ENCODE data around the gene LRRN3. TPM values are rescaled to one million over a fixed set of nuclear protein-coding genes. Genes with fewer than 3 reads are reported as not detected.

LRRN3 gene
- total and polyA plus RNA-seq, 2 of the 8 experiments (the other 6 are each of a cell fraction or from before 2014, with no cell fraction given), result 0.20 to 0.32 TPM

DNA sequence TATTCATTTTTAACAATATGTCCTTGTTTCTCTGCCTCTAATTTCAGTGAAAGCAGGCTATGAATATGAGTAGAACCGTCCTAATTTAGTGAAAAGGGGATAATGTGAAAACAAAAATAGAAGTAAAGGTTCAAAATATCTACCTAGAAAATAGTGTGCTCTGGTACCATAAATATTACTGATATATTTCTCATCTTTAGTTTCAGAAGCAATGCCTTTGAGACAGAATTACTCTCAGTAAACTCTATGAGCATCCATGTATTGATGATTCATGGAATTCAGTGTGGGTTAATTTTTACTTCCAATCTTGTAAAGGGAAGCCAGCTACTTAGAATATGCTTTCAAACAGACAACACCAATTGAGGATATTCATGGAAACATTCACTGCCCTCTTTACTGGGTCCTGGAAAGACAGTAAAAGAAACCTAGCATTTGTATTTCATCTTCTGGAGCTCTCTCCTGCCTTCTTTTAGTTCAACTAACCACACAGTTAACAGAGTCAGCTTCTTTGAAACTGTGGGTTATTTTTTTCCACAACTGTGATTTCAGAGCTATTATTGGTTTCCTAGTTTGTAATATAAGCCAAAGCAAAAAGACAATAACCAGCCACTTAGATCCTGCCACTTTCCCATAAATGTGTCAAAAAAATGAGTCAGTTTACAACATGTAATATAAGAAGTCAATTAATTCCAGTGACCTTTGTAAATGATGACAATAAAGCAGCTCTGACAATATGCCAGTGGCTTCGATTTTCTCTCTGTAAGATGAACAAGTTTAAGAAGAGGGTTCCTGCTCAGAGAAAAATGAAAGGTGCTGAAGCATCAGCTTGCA lies 1.7 kb downstream of the LRRN3 start (continued):
- TF ChIP-seq, protein P1, sequence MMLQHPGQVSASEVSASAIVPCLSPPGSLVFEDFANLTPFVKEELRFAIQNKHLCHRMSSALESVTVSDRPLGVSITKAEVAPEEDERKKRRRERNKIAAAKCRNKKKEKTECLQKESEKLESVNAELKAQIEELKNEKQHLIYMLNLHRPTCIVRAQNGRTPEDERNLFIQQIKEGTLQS (IDR thresholded peaks at IDR 0.05; ENCODE audit: insufficient read depth, low read depth, low read length), result no peak
- TF ChIP-seq TCF12 (IDR thresholded peaks at IDR 0.05; ENCODE audit: low read depth, low read length) (no peak), RFX5 (IDR thresholded peaks at IDR 0.05; ENCODE audit: borderline replicate concordance, low read depth, low read length) (no peak), NANOG (IDR thresholded peaks at IDR 0.05; ENCODE audit: insufficient read depth, low read depth, low read length, poor library complexity, severe bottlenecking) (no peak), FOSL1 (IDR thresholded peaks at IDR 0.05; ENCODE audit: insufficient read depth, low read depth, low read length) (no peak), TAF1 (IDR thresholded peaks at IDR 0.05; ENCODE audit: low read depth, low read length) (no peak), EP300 (IDR thresholded peaks at IDR 0.05; ENCODE audit: borderline replicate concordance in 1 of 2, low read depth in 2 of 2, low read length in 2 of 2) (no peak), RBBP5 (IDR thresholded peaks at IDR 0.05; ENCODE audit: borderline replicate concordance, low read depth, low read length) (no peak)

All from H1 (cell line).